Memory B cell (primary cell): ENCODE results near the gene PCDH18.
"Not testable (repeated sequence)": the region's sequence is repeated elsewhere in the genome, so short reads cannot be mapped to it uniquely, and the experiment has no call there.

ENCODE experiments used
- ATAC-seq: fragments of 150-1000 bp; cut with Tn5 transposase; 2 replicates; pipeline ENCODE4 v1.10.0; 2021; ENCODE audit warnings: low read depth, mild to moderate bottlenecking, moderate library complexity
- DNase-seq, 2 donors: peaks; one replicate each; pipeline ENCODE4 v3.0.0; 2022; ENCODE audit warnings: low spot score in 2 of 2
- H3K27ac Mint-ChIP-seq: one replicate; pipeline ENCODE4 v1.8.0; 2022; ENCODE audit warnings: mild to moderate bottlenecking, moderate library complexity, mixed read lengths
- H3K27me3 Mint-ChIP-seq: one replicate; pipeline ENCODE4 v1.8.0; 2022; ENCODE audit warnings: mixed read lengths
- H3K36me3 Mint-ChIP-seq: one replicate; pipeline ENCODE4 v1.8.0; 2022; ENCODE audit warnings: mild to moderate bottlenecking, mixed read lengths
- H3K4me1 Mint-ChIP-seq: one replicate; pipeline ENCODE4 v1.8.0; 2022; ENCODE audit warnings: mixed read lengths
- H3K4me3 Mint-ChIP-seq: one replicate; pipeline ENCODE4 v1.8.0; 2022; ENCODE audit warnings: mild to moderate bottlenecking, moderate library complexity, mixed read lengths
- H3K9me3 Mint-ChIP-seq: one replicate; pipeline ENCODE4 v1.8.0; 2022; ENCODE audit warnings: mixed read lengths

Gene PCDH18

DNA sequence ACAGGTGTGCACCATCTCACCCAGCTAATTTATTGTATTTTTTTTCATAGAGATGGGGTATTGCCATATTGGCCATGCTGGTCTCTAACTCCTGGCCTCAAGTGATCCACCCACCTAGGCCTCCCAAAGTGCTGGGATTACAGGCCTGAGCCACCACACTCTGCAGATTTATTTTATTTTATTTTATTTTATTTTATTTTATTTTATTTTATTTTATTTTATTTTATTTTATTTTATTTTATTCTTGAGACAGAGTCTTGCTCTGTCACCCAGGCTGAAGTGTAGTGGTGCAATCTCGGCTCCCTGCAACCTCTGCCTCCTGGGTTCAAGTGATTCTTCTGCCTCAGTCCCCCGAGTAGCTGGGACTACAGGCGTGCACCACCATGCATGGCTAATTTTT is 15.0 kb downstream of the PCDH18 start:
- not testable (repeated sequence) for H3K27me3 Mint-ChIP-seq, H3K27ac Mint-ChIP-seq, H3K4me1 Mint-ChIP-seq, DNase-seq, H3K36me3 Mint-ChIP-seq, H3K4me3 Mint-ChIP-seq, H3K9me3 Mint-ChIP-seq, ATAC-seq

DNA sequence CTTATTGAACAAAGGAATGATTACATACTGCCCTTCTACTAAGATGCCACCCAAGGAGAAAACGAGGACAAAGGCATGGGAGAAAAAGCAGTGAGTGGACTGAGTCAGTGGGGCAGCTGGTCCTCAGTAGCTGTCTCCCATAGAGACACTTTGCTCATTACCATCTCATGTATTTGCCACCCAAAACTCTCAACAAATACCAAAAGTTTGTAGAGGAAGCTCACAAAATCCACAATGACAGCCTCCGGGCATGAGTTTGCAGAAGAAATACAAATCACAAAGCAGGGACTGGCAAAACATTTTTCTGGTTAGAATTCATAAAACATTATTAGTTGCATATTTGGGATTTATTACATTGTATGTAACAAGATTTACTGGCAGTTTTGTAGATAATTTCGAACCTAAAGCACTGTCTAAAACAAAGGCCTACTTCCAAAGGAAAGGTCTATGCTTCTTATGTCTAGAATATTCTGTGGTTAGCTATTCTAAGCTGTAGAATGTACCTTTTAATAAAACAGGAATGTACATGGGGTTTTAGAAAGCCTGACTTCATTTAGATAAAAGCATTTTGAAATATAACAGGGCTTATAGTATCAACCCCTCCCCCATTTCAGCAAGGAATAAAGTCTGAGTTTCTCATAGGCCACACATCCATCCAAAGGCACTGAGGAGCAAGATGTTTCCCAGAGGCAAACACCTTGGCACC is 17.7 kb downstream of the PCDH18 start:
- Mint-ChIP-seq H3K27ac (no peak overlapping the region), H3K36me3 (no peaks in the 10 kb centered on the region), H3K4me1 (no peaks in the 10 kb centered on the region), H3K9me3 (no peaks in the 10 kb centered on the region), H3K27me3 (no peaks in the 10 kb centered on the region), H3K4me3 (no peak overlapping the region)
- ATAC-seq (no peak), DNase-seq (no peak)

DNA sequence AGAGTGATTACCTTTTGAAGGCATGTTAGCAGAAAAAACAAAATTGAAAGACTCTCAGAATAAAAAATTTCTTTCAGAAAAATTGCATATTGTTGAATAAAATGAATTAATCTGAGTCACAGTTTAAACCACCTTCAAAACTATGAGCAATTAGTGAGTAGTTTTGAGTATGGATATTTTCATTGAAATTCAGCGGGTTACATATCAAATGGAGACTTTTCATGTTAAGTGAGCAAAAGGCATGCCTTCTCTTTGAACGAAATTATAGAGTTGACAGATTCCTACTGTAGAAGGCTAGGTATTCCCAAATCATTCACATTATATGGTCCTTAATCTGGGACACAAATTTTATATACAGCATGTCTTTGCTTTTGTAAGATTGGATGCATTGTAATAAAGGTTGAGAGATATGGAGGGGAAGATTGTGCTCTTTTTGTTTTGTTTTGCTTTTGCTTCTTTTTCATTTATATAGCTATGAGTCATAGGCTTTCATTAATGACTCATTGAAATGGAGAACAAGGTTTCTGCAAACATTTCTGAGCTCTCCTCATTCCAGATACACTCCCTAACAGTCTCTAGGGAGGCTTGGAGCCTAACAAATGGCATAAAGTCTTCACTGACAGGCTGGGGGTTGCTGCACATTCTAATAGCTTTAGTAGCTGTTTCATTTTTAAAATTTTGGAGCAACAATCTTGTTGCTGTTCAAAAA is 21.6 kb downstream of the PCDH18 start:
- Mint-ChIP-seq H3K4me3 (no peak overlapping the region), H3K27me3 (no peaks in the 10 kb centered on the region), H3K36me3 (no peaks in the 10 kb centered on the region), H3K9me3 (no peaks in the 10 kb centered on the region), H3K4me1 (no peaks in the 10 kb centered on the region), H3K27ac (no peak overlapping the region)
- DNase-seq = no peak
- ATAC-seq = no peak

DNA sequence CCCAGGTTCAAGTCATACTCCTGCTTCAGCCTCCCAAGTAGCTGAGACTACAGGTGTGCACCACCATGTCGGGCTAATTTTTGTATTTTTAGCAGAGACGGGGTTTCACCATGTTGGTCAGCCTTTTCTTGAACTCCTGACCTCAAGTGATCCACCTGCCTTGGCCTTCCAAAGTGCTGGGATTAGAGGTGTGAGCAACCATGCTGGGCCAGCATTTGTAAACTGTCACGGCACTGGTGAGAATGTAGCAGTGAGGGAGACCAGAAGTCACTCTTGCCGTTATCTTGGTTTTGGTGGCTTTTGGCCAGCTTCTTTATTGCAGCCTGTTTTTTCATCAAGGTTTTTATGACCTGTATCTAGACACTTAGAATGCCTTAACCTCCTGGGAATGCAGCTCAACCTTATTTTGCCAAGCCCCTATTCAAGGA is 22.4 kb downstream of the PCDH18 start:
- no peak for ATAC-seq
- Mint-ChIP-seq H3K4me3 (no peak overlapping the region), H3K36me3 (no peaks in the 10 kb centered on the region), H3K27me3 (no peaks in the 10 kb centered on the region), H3K27ac (no peak overlapping the region), H3K4me1 (no peaks in the 10 kb centered on the region), H3K9me3 (peaks cover 1% of the 10 kb centered on the region)
- no peak for DNase-seq

DNA sequence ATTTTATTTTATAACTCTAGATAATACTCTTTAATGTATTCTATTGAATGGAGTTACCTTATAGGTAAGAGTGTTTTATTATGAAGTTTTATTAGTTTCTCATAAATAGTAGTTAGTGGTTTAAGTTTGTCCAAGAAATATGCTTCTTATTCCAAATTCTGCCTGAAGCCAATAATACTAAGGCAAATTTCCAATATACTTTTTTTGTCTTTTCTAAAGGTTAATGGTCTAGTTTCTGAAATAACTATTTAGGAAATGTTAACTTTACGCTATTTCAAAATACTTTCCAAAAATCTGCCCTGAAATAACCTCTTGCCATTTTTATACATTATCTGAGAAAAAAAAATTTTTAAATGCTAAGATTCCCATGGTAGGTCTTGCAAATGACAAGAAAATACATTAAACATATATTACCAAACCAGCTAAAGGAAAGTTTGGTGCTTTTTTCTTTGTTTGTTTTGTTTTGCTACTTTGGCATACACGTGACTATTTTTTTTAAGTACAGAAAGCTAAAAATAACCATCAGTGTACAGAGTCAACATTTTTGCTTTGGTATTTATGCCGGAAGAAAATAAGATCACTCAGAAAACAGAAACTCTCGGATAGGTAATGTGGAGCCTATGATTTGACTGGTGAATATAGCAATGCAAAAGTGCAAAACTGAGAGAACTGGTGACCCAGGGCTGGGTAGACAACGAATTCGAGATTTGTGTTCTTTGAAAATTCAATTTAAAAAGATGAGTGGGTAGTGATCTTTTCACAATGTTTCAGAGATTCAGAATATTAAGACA is 29.8 kb downstream of the PCDH18 start:
- peaks cover 1% of the 10 kb centered on the region for H3K9me3 Mint-ChIP-seq
- H3K36me3 Mint-ChIP-seq = no peaks in the 10 kb centered on the region
- ATAC-seq (no peak), DNase-seq (no peak)
- H3K27ac Mint-ChIP-seq = no peak overlapping the region
- no peak overlapping the region for H3K4me3 Mint-ChIP-seq
- no peaks in the 10 kb centered on the region for H3K27me3 Mint-ChIP-seq
- H3K4me1 Mint-ChIP-seq = no peaks in the 10 kb centered on the region

DNA sequence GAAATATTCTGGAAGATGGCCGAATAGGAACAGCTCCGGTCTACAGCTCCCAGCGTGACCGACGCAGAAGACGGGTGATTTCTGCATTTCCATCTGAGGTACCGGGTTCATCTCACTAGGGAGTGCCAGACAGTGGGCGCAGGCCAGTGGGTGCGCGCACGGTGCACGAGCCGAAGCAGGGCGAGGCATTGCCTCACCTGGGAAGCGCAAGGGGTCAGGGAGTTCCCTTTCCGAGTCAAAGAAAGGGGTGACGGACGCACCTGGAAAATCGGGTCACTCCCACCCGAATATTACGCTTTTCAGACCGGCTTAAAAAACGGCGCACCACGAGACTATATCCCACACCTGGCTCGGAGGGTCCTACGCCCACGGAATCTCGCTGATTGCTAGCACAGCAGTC is 36.0 kb downstream of the PCDH18 start:
- DNase-seq, H3K27ac Mint-ChIP-seq, H3K36me3 Mint-ChIP-seq, H3K27me3 Mint-ChIP-seq, H3K4me3 Mint-ChIP-seq, ATAC-seq, H3K4me1 Mint-ChIP-seq, H3K9me3 Mint-ChIP-seq: not testable (repeated sequence)

DNA sequence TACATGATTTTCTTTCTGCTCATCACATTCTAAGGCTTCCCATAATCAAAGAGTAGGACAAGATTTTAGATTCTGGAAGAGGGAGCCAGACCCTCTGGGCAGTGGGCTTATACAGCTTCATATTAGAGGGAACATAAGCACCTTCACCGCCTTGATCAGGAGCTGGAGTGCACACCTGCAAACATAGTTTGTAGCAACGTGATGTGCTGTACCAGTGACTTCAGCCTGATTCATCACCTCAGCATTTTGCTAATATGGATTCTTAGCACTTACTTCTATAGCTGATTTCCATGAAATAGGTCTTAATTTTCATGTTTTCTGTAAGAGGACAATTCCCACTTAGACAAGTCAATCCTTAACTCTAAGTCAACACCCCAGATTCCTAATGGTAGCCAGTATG is 36.7 kb downstream of the PCDH18 start:
- DNase-seq = no peak
- no peaks in the 10 kb centered on the region for H3K27me3 Mint-ChIP-seq
- H3K9me3 Mint-ChIP-seq = peaks cover 3% of the 10 kb centered on the region
- ATAC-seq = no peak
- no peaks in the 10 kb centered on the region for H3K4me1 Mint-ChIP-seq
- no peak overlapping the region for H3K4me3 Mint-ChIP-seq
- H3K27ac Mint-ChIP-seq = no peak overlapping the region
- no peaks in the 10 kb centered on the region for H3K36me3 Mint-ChIP-seq

DNA sequence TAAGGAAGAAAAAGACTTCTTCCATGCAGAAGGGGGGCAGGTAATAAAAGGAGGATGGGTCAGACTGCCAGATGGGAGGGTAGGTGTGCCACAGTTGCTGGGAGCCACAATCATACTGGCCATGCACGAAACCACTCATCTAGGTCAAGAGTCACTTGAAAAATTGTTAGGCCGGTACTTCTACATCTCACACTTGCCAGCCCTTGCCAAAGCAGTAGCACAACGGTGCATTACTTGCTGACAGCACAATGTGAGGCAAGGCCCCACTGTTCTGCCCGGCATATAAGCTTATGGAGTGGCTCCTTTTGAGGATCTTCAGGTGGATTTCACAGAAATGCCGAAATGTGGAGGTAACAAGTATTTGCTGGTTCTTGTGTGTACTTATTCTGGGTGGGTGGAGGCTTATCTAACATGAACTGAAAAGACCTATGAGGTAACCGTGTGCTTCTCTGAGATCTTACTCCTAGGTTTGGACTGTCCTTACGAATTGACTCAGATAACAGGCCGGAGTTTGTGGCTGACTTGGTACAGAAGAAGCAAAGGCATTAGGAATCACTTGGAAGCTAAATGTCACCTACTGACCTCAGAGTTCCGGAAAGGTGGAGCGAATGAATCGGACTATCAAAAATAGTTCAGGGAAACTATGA is 48.9 kb downstream of the PCDH18 start:
- not testable (repeated sequence) for ATAC-seq, H3K4me3 Mint-ChIP-seq, H3K9me3 Mint-ChIP-seq, DNase-seq, H3K27me3 Mint-ChIP-seq, H3K4me1 Mint-ChIP-seq, H3K27ac Mint-ChIP-seq, H3K36me3 Mint-ChIP-seq

DNA sequence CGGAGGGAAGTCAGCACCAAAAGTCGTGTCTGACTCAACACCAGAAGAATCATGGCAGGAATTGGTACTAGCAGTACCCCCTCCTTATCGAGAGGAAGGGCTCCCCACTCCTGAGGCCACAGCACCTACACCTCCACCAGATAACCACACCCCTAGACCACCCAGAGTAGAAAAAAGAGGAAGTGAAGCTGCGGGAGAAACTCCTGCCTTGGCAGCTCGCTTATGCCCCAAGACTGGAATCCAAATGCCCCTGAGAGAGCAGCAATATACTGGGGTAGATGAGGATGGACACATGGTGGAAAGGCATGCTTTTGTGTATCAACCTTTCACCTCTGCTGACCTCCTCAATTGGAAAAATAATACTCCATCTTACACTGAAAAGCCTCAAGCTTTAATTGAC is 52.6 kb downstream of the PCDH18 start:
- DNase-seq, H3K36me3 Mint-ChIP-seq, ATAC-seq, H3K27ac Mint-ChIP-seq, H3K4me1 Mint-ChIP-seq, H3K4me3 Mint-ChIP-seq, H3K27me3 Mint-ChIP-seq, H3K9me3 Mint-ChIP-seq: not testable (repeated sequence)

DNA sequence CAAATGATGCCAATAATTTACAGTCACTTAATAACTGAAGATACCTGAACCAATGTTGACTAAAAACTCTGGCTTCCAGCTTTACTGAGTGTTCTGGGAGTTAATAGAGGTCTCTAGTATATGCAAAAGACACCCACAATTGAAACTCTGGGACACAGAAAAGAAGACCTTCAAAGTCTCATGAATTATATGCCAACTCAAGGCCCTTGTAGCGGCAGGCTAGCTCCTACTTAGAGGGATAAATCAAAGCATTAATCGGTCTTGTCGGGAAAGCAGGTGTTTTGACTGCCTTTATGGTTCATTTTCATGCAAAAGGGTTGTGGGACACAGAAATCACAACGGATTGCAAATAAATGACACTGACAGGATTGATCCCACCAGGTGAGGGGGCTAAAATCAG is 55.9 kb downstream of the PCDH18 start:
- Mint-ChIP-seq H3K27ac (no peak overlapping the region), H3K4me1 (no peaks in the 10 kb centered on the region), H3K9me3 (peaks cover 2% of the 10 kb centered on the region), H3K4me3 (no peak overlapping the region), H3K36me3 (no peaks in the 10 kb centered on the region), H3K27me3 (no peaks in the 10 kb centered on the region)
- DNase-seq = no peak
- no peak for ATAC-seq

DNA sequence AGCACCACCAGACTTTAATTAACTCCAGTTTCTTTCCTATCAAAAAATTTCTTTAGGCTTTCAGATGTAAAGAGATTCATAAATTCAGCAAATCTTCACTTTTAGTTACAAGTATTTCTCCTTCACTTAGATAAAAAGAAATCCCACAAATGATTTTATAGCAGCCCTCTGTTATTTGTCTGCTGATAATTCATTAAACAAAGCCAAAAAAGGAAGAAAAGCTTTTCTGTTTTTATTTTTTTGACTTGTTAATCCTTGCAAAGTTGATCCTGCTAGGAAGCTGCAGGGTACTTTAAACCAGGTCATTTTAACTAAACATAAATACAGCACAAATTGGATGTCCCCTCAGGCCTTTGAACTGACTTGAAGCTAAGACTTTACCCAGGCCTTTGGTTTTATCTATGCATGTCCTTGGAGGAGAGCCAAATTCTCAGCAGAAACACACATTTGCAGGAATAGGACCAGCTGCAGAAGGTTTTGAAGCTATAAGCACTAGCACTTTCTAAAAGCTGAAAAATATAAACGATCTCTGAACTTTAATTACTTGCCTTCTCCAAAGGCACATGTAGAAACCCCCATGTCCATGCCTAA is 57.5 kb downstream of the PCDH18 start:
- H3K9me3 Mint-ChIP-seq = peaks cover 2% of the 10 kb centered on the region
- no peaks in the 10 kb centered on the region for H3K4me1 Mint-ChIP-seq
- H3K27ac Mint-ChIP-seq = no peak overlapping the region
- no peaks in the 10 kb centered on the region for H3K36me3 Mint-ChIP-seq
- no peak overlapping the region for H3K4me3 Mint-ChIP-seq
- ATAC-seq (no peak), DNase-seq (no peak)
- no peaks in the 10 kb centered on the region for H3K27me3 Mint-ChIP-seq

DNA sequence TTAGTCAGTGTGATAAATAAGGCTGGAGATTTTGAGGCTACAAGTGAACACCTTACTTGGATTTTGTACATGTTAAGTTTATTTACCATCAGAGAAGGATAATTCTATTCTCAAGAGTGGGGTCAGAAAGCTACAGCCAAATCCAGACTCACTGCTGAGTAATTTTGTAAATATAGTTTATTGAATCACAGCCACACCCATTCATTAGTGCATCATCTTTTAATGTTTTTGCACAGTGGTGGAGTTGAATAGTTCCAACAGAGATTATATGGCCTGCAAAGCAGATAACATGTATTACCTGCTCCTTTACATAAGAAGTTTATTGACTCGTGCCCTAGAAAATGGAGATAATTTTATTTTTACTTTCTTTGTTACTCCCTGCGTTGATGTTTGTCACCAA is 60.4 kb downstream of the PCDH18 start:
- no peak overlapping the region for H3K27ac Mint-ChIP-seq
- ATAC-seq = no peak
- no peak overlapping the region for H3K4me3 Mint-ChIP-seq
- peaks cover 2% of the 10 kb centered on the region for H3K9me3 Mint-ChIP-seq
- no peaks in the 10 kb centered on the region for H3K4me1 Mint-ChIP-seq
- no peak for DNase-seq
- H3K27me3 Mint-ChIP-seq = no peaks in the 10 kb centered on the region
- H3K36me3 Mint-ChIP-seq = no peaks in the 10 kb centered on the region

DNA sequence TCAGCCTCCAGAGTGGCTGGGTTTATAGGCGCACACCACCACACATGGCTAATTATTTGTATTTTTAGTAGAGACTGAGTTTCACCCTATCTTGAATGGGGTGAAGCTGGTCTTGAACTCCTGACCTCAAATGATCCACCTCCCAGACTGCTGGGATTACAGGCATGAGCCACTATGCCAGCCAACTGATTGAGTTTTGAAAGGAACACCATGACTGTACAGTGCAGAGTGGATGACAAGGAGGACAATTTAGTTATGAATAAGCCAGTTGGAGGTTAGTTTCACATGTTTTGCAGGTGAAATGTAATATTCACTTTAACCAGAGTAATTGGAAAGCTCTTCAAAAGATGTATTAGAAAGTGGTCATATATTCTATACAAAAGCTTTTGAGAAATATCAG is 60.8 kb downstream of the PCDH18 start:
- Mint-ChIP-seq H3K4me3 (no peak overlapping the region), H3K36me3 (no peaks in the 10 kb centered on the region), H3K9me3 (peaks cover 2% of the 10 kb centered on the region), H3K4me1 (no peaks in the 10 kb centered on the region), H3K27ac (no peak overlapping the region), H3K27me3 (no peaks in the 10 kb centered on the region)
- DNase-seq = no peak
- no peak for ATAC-seq

DNA sequence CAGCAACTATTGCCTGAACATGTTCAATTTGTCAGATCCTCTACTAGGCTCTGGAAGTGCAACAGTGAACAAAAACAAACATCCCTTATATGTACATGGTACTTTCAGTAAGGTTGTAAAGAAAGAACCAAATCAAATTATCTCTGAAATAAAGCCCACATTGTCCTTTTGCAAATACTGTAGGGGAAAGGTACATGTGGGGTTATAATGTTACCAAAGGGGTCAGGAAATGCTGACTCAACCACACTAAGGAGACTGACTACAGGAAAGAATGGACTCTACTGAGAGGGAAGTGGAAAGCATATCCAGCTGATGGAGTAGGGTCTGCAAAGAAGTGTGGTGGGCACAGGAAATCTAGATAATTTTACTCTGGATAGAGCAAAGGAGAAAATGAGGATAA is 61.5 kb downstream of the PCDH18 start:
- Mint-ChIP-seq H3K4me1 (no peaks in the 10 kb centered on the region), H3K9me3 (peaks cover 5% of the 10 kb centered on the region), H3K36me3 (no peaks in the 10 kb centered on the region), H3K4me3 (no peak overlapping the region), H3K27ac (no peak overlapping the region), H3K27me3 (no peaks in the 10 kb centered on the region)
- no peak for DNase-seq
- no peak for ATAC-seq
